ENCODE measurements around the gene SCN1A. TPM values are rescaled to one million over a fixed set of nuclear protein-coding genes. Genes with fewer than 3 reads are reported as not detected.

SCN1A gene
- total RNA-seq, 1 experiment from 2014 or later = not detected

DNA sequence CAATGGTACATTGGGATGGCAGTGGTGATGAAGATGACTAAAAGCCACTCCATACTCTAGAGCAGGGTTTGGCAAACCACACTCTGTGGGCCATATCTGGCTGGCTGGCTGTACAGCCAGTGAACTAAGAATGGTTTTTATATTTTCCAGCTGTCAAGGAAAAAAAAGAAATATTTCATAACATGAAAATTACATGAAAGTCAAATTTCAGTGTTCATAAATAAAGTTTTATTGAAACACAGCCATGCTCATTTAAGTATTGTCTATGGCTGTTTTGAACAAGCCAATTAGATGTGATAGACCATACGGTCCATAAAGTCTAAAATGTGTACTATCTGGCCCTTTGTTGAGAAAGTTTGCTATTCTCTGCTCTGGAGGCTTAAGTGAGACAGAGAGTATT lies 175.7 kb downstream of the SCN1A start:
- no peaks in the 10 kb centered on the region for H3K27me3 ChIP-seq (ENCODE audit: control insufficient read depth, insufficient read depth, low read length)
- in situ Hi-C loops (cut with HindIII; ENCODE audit: low pct_unique_long_range_greater_than_20kb, low sequenced_read_pairs) (no loop called here), intact Hi-C loops (cut with micrococcal nuclease; ENCODE audit: unreplicated experiment) (loop anchor here (5.0 kb wide), 1 partner anchor 230 kb away; no protein-coding TSS in a partner anchor)
- DNase-seq (ENCODE audit: low read depth, low spot score) = no peak
- no TSS peak for BruUV-seq (replicated peaks)
- no peak for ATAC-seq
- H3K9me3 ChIP-seq (ENCODE audit: control insufficient read depth, insufficient read depth, low read depth, low read length) = no peaks in the 10 kb centered on the region
- H3K4me3 ChIP-seq (ENCODE audit: low read depth in 2 of 2, low read length in 2 of 2) = no peak overlapping the region
- H3K36me3 ChIP-seq (ENCODE audit: control insufficient read depth, insufficient read depth, low read length) = no peaks in the 10 kb centered on the region; the same call in 1 of the 2 replicates
- CTCF ChIA-PET = no interaction called here
- no peak overlapping the region for H3K27ac ChIP-seq (ENCODE audit: low read length)
- TF ChIP-seq, protein P1, sequence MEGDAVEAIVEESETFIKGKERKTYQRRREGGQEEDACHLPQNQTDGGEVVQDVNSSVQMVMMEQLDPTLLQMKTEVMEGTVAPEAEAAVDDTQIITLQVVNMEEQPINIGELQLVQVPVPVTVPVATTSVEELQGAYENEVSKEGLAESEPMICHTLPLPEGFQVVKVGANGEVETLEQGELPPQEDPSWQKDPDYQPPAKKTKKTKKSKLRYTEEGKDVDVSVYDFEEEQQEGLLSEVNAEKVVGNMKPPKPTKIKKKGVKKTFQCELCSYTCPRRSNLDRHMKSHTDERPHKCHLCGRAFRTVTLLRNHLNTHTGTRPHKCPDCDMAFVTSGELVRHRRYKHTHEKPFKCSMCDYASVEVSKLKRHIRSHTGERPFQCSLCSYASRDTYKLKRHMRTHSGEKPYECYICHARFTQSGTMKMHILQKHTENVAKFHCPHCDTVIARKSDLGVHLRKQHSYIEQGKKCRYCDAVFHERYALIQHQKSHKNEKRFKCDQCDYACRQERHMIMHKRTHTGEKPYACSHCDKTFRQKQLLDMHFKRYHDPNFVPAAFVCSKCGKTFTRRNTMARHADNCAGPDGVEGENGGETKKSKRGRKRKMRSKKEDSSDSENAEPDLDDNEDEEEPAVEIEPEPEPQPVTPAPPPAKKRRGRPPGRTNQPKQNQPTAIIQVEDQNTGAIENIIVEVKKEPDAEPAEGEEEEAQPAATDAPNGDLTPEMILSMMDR (IDR thresholded peaks at IDR 0.05) = no peak
- H3K4me1 ChIP-seq (ENCODE audit: control insufficient read depth, insufficient read depth, low read length) = peaks cover 15% of the 10 kb centered on the region
- POLR2A ChIA-PET = no interaction called here

DNA sequence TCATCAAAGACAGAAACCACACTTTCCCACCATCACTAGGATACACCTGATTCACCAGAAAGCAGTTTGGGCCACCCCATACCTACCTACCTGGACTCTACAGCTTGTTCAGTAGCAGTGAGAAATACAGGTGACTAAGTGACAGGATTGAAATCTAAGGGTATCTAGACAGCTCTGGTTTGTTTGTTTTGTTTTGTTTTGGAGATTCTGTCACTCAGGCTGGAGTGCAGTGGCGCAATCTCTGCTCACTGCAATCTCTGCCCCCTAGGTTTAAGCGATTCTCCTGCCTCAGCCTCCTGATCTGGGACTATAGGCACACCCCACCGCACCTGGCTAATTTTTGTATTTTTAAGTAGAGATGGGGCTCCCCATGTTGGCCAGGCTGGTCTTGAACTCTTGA lies 177.4 kb downstream of the SCN1A start:
- H3K9me3 ChIP-seq (ENCODE audit: control insufficient read depth, insufficient read depth, low read depth, low read length) = no peaks in the 10 kb centered on the region
- ChIA-PET CTCF (no interaction called here), POLR2A (no interaction called here)
- no TSS peak for BruUV-seq (replicated peaks)
- peaks cover 15% of the 10 kb centered on the region for H3K4me1 ChIP-seq (ENCODE audit: control insufficient read depth, insufficient read depth, low read length)
- in situ Hi-C loops (cut with HindIII; ENCODE audit: low pct_unique_long_range_greater_than_20kb, low sequenced_read_pairs) (no loop called here), intact Hi-C loops (cut with micrococcal nuclease; ENCODE audit: unreplicated experiment) (loop anchor here (5.0 kb wide), 1 partner anchor 232 kb away; no protein-coding TSS in a partner anchor)
- DNase-seq (ENCODE audit: low read depth, low spot score) (no peak), ATAC-seq (no peak)
- H3K4me3 ChIP-seq (ENCODE audit: low read depth in 2 of 2, low read length in 2 of 2) = no peak overlapping the region
- H3K36me3 ChIP-seq (ENCODE audit: control insufficient read depth, insufficient read depth, low read length) = no peaks in the 10 kb centered on the region; the same call in 1 of the 2 replicates
- H3K27ac ChIP-seq (ENCODE audit: low read length) = no peak overlapping the region
- TF ChIP-seq, protein P1 (IDR thresholded peaks at IDR 0.05) = no peak
- TF ChIP-seq, protein P2, sequence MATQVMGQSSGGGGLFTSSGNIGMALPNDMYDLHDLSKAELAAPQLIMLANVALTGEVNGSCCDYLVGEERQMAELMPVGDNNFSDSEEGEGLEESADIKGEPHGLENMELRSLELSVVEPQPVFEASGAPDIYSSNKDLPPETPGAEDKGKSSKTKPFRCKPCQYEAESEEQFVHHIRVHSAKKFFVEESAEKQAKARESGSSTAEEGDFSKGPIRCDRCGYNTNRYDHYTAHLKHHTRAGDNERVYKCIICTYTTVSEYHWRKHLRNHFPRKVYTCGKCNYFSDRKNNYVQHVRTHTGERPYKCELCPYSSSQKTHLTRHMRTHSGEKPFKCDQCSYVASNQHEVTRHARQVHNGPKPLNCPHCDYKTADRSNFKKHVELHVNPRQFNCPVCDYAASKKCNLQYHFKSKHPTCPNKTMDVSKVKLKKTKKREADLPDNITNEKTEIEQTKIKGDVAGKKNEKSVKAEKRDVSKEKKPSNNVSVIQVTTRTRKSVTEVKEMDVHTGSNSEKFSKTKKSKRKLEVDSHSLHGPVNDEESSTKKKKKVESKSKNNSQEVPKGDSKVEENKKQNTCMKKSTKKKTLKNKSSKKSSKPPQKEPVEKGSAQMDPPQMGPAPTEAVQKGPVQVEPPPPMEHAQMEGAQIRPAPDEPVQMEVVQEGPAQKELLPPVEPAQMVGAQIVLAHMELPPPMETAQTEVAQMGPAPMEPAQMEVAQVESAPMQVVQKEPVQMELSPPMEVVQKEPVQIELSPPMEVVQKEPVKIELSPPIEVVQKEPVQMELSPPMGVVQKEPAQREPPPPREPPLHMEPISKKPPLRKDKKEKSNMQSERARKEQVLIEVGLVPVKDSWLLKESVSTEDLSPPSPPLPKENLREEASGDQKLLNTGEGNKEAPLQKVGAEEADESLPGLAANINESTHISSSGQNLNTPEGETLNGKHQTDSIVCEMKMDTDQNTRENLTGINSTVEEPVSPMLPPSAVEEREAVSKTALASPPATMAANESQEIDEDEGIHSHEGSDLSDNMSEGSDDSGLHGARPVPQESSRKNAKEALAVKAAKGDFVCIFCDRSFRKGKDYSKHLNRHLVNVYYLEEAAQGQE (IDR thresholded peaks at IDR 0.05; ENCODE audit: insufficient read depth in 1 of 2, low read depth in 2 of 2, low read length in 1 of 2) = no peak
- TF ChIP-seq TCF7L2 (IDR thresholded peaks at IDR 0.05; ENCODE audit: low read depth, low read length) = no peak
- TF ChIP-seq SIN3A (IDR thresholded peaks at IDR 0.05; ENCODE audit: borderline replicate concordance, insufficient read depth, low read depth, low read length) = no peak
- TF ChIP-seq POLR2AphosphoS5 (IDR thresholded peaks at IDR 0.05; ENCODE audit: low read depth, low read length) = no peak
- H3K27me3 ChIP-seq (ENCODE audit: control insufficient read depth, insufficient read depth, low read length) = no peaks in the 10 kb centered on the region
